Measurements from ENCODE around the gene NPM1.

The NPM1 gene

DNA sequence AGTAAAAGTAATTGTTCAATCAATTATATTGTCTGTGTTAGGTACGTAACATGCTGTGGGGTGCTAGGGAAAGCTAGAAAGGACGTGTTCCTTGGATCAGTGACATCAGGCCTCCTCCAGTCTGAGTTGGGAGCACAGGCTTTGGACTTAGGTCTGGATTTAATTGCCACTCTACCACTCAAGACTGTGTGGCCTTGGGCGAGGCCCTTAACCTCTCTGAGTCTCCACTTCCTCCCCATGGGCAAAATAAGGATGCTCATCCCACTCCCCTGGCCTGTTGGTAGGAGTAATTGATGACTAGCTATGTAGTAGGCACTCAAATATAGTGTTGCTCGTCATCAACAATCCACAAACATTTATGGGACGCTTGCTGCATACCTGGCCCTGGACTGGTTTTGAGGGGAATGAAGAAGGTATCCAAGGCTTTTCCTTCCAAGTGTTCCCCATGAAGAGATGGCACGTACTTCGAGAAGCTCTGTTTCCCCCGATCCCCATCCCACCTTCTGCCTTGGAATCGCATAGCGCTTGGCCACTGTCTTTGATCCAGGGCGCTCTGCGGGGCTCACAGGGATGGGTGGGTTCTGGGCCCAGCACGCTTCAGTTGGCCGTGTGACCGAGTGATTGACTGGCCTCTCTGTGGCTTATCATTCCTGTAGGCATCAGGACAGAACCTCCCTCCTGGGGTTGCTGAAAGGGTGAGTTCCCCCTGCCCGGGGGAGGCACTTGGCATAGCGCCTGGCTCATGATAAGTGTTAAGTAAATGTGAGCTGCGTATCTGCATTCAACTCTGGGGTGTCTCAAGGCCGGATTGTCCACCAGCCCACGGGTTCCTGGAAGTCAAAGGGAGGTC, 39.9 kb downstream of the NPM1 start:
- Histone ChIP-seq H3K4me3 (ENCODE audit: low read length in 2 of 2) (no peak overlapping the region), H3K27ac (ENCODE audit: low read depth in 2 of 2, low read length in 2 of 2) (no peak overlapping the region), H3K9me3 (ENCODE audit: control insufficient read depth in 2 of 2, low read length in 2 of 2) (no peaks in the 10 kb centered on the region), H3K9ac (ENCODE audit: low read depth in 1 of 2, low read length in 2 of 2) (no peak overlapping the region), H3K27me3 (ENCODE audit: control insufficient read depth in 2 of 2, insufficient read depth in 2 of 2, low read length in 2 of 2) (peaks cover 0 to 2% of the 10 kb centered on the region in 2 donors), H3K4me1 (ENCODE audit: control insufficient read depth in 2 of 2, insufficient read depth in 2 of 2, low read length in 2 of 2) (no peaks in the 10 kb centered on the region), H3K36me3 (ENCODE audit: control insufficient read depth in 2 of 2, insufficient read depth in 2 of 2, low read length in 2 of 2) (no peaks in the 10 kb centered on the region)

DNA sequence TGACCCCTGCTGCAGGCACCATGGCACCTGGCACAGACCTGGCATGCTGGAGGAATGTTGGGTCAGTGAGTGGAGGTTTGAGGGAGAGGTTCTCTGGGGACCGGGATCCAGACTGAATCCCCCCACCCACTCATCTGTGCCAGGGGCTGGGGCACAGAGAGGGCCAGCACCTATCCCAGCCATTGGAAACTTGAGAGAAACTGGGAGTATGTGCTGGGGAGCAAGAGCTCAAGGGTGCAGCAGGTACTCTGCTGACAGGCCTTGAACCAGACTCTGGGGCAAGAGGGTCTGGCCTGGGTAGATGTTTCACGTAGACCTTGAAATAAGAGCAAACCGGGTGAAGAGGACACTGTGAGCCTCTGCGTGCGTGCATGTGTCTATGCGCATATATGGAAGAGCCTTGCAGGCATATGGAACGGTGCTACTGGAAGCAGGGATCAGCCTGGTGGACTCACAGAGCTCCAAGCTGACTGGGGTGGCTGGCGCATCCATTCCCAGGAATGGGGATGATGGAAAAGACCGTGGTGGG, 40.6 kb downstream of the NPM1 start:
- H3K4me3 ChIP-seq (ENCODE audit: low read length in 2 of 2), result no peak overlapping the region
- no peaks in the 10 kb centered on the region for H3K4me1 ChIP-seq (ENCODE audit: control insufficient read depth in 2 of 2, insufficient read depth in 2 of 2, low read length in 2 of 2)
- H3K27ac ChIP-seq (ENCODE audit: low read depth in 2 of 2, low read length in 2 of 2), result no peak overlapping the region
- no peaks in the 10 kb centered on the region for H3K36me3 ChIP-seq (ENCODE audit: control insufficient read depth in 2 of 2, insufficient read depth in 2 of 2, low read length in 2 of 2)
- no peak overlapping the region for H3K9ac ChIP-seq (ENCODE audit: low read depth in 1 of 2, low read length in 2 of 2)
- H3K9me3 ChIP-seq (ENCODE audit: control insufficient read depth in 2 of 2, low read length in 2 of 2), result no peaks in the 10 kb centered on the region
- H3K27me3 ChIP-seq (ENCODE audit: control insufficient read depth in 2 of 2, insufficient read depth in 2 of 2, low read length in 2 of 2), result no peaks in the 10 kb centered on the region

GRCh38 chr5:171428809-171429542, 41.3 kb downstream of the NPM1 start:
- no peak overlapping the region for H3K4me3 ChIP-seq (ENCODE audit: low read length in 2 of 2)
- no peaks in the 10 kb centered on the region for H3K4me1 ChIP-seq (ENCODE audit: control insufficient read depth in 2 of 2, insufficient read depth in 2 of 2, low read length in 2 of 2)
- H3K36me3 ChIP-seq (ENCODE audit: control insufficient read depth in 2 of 2, insufficient read depth in 2 of 2, low read length in 2 of 2), result no peaks in the 10 kb centered on the region
- no peaks in the 10 kb centered on the region for H3K9me3 ChIP-seq (ENCODE audit: control insufficient read depth in 2 of 2, low read length in 2 of 2)
- H3K27me3 ChIP-seq (ENCODE audit: control insufficient read depth in 2 of 2, insufficient read depth in 2 of 2, low read length in 2 of 2), result no peaks in the 10 kb centered on the region
- no peak overlapping the region for H3K27ac ChIP-seq (ENCODE audit: low read depth in 2 of 2, low read length in 2 of 2)
- H3K9ac ChIP-seq (ENCODE audit: low read depth in 1 of 2, low read length in 2 of 2), result no peak overlapping the region

DNA sequence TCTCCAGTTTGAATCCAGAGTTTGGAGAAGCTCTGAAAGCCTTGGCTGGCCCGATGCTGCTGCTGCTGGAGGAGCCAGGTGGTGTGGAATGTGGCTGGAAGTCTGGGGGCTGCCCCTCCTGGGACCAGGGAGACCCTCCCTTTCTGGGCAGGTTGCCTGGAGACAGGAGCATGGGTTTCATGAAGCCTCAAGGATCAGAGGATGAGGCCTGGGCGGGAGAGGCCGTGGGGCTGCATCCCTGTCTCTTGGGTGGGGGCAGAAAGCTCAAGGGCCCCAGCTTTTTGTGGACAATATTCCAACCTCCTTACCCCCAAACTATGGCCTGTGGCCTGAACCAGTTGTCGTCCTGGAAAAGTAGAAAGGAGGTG, 41.9 kb downstream of the NPM1 start:
- Histone ChIP-seq H3K27ac (ENCODE audit: low read depth in 2 of 2, low read length in 2 of 2) (no peak overlapping the region), H3K36me3 (ENCODE audit: control insufficient read depth in 2 of 2, insufficient read depth in 2 of 2, low read length in 2 of 2) (no peaks in the 10 kb centered on the region), H3K4me1 (ENCODE audit: control insufficient read depth in 2 of 2, insufficient read depth in 2 of 2, low read length in 2 of 2) (no peaks in the 10 kb centered on the region), H3K27me3 (ENCODE audit: control insufficient read depth in 2 of 2, insufficient read depth in 2 of 2, low read length in 2 of 2) (no peaks in the 10 kb centered on the region), H3K9me3 (ENCODE audit: control insufficient read depth in 2 of 2, low read length in 2 of 2) (no peaks in the 10 kb centered on the region), H3K9ac (ENCODE audit: low read depth in 1 of 2, low read length in 2 of 2) (no peak overlapping the region), H3K4me3 (ENCODE audit: low read length in 2 of 2) (no peak overlapping the region)

- no peaks in the 10 kb centered on the region for H3K4me1 ChIP-seq (ENCODE audit: control insufficient read depth in 2 of 2, insufficient read depth in 2 of 2, low read length in 2 of 2)
- no peaks in the 10 kb centered on the region for H3K27me3 ChIP-seq (ENCODE audit: control insufficient read depth in 2 of 2, insufficient read depth in 2 of 2, low read length in 2 of 2)
- H3K9ac ChIP-seq (ENCODE audit: low read depth in 1 of 2, low read length in 2 of 2), result no peak overlapping the region
- H3K4me3 ChIP-seq (ENCODE audit: low read length in 2 of 2), result no peak overlapping the region
- no peaks in the 10 kb centered on the region for H3K36me3 ChIP-seq (ENCODE audit: control insufficient read depth in 2 of 2, insufficient read depth in 2 of 2, low read length in 2 of 2)
- H3K9me3 ChIP-seq (ENCODE audit: control insufficient read depth in 2 of 2, low read length in 2 of 2), result no peaks in the 10 kb centered on the region
- no peak overlapping the region for H3K27ac ChIP-seq (ENCODE audit: low read depth in 2 of 2, low read length in 2 of 2)
These were observed 43.7 kb downstream of the NPM1 start for GRCh38 chr5:171431251-171431777.

- H3K27me3 ChIP-seq (ENCODE audit: control insufficient read depth in 2 of 2, insufficient read depth in 2 of 2, low read length in 2 of 2), result no peaks in the 10 kb centered on the region
- no peaks in the 10 kb centered on the region for H3K36me3 ChIP-seq (ENCODE audit: control insufficient read depth in 2 of 2, insufficient read depth in 2 of 2, low read length in 2 of 2)
- no peaks in the 10 kb centered on the region for H3K9me3 ChIP-seq (ENCODE audit: control insufficient read depth in 2 of 2, low read length in 2 of 2)
- no peak overlapping the region for H3K4me3 ChIP-seq (ENCODE audit: low read length in 2 of 2)
- H3K4me1 ChIP-seq (ENCODE audit: control insufficient read depth in 2 of 2, insufficient read depth in 2 of 2, low read length in 2 of 2), result no peaks in the 10 kb centered on the region
- no peak overlapping the region for H3K9ac ChIP-seq (ENCODE audit: low read depth in 1 of 2, low read length in 2 of 2)
- H3K27ac ChIP-seq (ENCODE audit: low read depth in 2 of 2, low read length in 2 of 2), result no peak overlapping the region
These were observed 44.4 kb downstream of the NPM1 start for GRCh38 chr5:171432076-171432475.

DNA sequence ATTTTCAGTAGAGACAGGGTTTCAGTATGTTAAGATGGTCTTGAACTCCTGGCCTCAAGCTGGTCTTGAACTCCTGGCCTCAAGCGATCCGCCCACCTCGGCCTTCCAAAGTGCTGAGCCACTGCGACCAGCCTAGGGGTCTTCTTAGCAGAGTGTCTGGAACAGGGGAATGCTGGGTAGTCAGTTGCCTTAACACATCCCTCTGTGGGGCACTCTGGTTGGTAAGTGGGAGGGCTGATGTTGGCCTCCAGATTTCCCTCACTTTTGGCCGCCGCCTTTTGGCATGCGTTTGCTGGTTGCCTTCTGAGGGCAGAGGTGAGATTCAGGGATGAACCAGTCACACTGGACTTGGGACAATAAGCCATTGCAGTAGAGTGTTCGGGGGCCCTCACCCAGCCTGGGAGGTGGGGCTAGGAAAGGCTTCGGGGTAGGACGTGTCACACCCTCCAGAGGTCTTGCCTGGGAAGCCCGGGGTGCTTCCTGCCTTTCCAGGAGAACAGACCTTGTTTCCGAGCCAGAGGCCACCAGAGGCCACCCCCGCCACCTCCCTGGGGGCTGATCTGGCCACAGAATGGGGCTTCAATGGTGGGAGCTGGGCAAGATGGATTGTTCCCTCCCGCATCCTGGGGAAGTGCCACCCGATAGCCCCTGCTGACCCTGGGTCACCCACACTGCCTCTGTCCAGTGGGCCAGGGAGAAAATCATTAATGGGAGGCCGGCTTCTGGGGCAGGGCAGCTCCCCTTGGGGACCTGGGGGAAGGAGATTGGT, 45.1 kb downstream of the NPM1 start:
- Histone ChIP-seq H3K27ac (ENCODE audit: low read depth in 2 of 2, low read length in 2 of 2) (no peak overlapping the region), H3K27me3 (ENCODE audit: control insufficient read depth in 2 of 2, insufficient read depth in 2 of 2, low read length in 2 of 2) (no peaks in the 10 kb centered on the region), H3K9ac (ENCODE audit: low read depth in 1 of 2, low read length in 2 of 2) (no peak overlapping the region), H3K9me3 (ENCODE audit: control insufficient read depth in 2 of 2, low read length in 2 of 2) (no peaks in the 10 kb centered on the region), H3K36me3 (ENCODE audit: control insufficient read depth in 2 of 2, insufficient read depth in 2 of 2, low read length in 2 of 2) (no peaks in the 10 kb centered on the region), H3K4me3 (ENCODE audit: low read length in 2 of 2) (no peak overlapping the region), H3K4me1 (ENCODE audit: control insufficient read depth in 2 of 2, insufficient read depth in 2 of 2, low read length in 2 of 2) (no peaks in the 10 kb centered on the region)

DNA sequence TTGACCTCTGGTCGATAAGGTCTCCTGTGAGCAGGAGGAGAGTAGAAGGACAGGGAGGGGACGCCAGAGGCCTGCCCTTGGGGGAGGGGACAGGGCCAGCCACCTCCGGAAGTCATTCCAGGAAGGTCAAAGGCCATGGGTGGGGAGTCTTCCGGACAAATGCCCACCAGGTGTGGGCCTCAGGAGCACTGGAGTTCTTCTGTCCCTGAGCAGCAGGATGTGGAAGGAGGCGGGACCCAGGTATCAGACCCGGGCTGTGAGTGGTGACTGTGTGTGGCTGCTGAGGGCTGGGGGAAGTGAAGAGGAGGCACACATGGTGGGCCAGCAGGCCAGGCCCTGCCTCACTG, 45.7 kb downstream of the NPM1 start:
- no peak overlapping the region for H3K4me3 ChIP-seq (ENCODE audit: low read length in 2 of 2)
- no peak overlapping the region for H3K27ac ChIP-seq (ENCODE audit: low read depth in 2 of 2, low read length in 2 of 2)
- no peaks in the 10 kb centered on the region for H3K9me3 ChIP-seq (ENCODE audit: control insufficient read depth in 2 of 2, low read length in 2 of 2)

DNA sequence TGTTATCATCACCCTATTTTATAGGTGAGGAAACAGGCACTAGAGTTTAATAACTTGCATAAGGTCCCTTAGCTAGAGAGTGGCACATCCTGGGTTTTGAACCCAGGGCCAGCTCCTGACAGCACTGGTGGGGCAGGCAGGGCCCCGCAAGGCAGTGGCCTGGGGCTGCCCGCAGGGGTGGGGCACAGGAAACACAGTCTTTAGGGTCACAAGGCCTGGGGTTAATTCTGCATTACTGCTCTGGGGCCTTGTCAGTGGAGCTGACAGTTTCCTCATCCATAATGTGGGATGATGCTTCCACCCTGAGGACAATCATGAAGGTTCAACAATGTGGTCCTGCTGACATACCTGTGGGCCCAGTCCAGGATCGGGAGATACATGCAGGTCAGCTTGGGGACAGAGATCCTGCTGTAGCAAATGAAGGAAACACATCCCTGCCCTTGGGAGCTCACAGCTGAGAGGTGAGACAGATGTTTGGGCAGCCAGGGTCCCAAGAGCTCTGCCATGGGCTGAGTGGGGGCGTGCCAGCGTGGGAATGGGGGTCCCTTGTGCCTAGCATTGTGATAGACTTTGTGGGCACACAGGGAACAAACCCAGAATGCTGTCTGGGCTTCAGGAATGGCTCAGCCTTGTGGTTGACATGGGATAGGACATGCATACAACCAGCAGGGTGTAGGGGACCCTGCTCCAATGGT, 46.5 kb downstream of the NPM1 start:
- no peak overlapping the region for H3K27ac ChIP-seq (ENCODE audit: low read depth in 2 of 2, low read length in 2 of 2)
- no peaks in the 10 kb centered on the region for H3K4me1 ChIP-seq (ENCODE audit: control insufficient read depth in 2 of 2, insufficient read depth in 2 of 2, low read length in 2 of 2)
- no peaks in the 10 kb centered on the region for H3K36me3 ChIP-seq (ENCODE audit: control insufficient read depth in 2 of 2, insufficient read depth in 2 of 2, low read length in 2 of 2)
- H3K27me3 ChIP-seq (ENCODE audit: control insufficient read depth in 2 of 2, insufficient read depth in 2 of 2, low read length in 2 of 2), result no peaks in the 10 kb centered on the region
- no peak overlapping the region for H3K4me3 ChIP-seq (ENCODE audit: low read length in 2 of 2)
- no peak overlapping the region for H3K9ac ChIP-seq (ENCODE audit: low read depth in 1 of 2, low read length in 2 of 2)
- H3K9me3 ChIP-seq (ENCODE audit: control insufficient read depth in 2 of 2, low read length in 2 of 2), result no peaks in the 10 kb centered on the region

More for the DNA sequence above, 45.7 kb downstream of the NPM1 start:
- H3K36me3 ChIP-seq (ENCODE audit: control insufficient read depth in 2 of 2, insufficient read depth in 2 of 2, low read length in 2 of 2), result no peaks in the 10 kb centered on the region
- no peaks in the 10 kb centered on the region for H3K4me1 ChIP-seq (ENCODE audit: control insufficient read depth in 2 of 2, insufficient read depth in 2 of 2, low read length in 2 of 2)
- H3K9ac ChIP-seq (ENCODE audit: low read depth in 1 of 2, low read length in 2 of 2), result no peak overlapping the region
- no peaks in the 10 kb centered on the region for H3K27me3 ChIP-seq (ENCODE audit: control insufficient read depth in 2 of 2, insufficient read depth in 2 of 2, low read length in 2 of 2)

Data from mucosa of rectum (tissue), 2 donors.